ENCODE data around the gene HOXA1.

Gene HOXA1

GRCh38 chr7:27078616-27079233 is 17.1 kb downstream of the HOXA1 start:
- no peak for ATAC-seq
- TF ChIP-seq TCF4 (CRISPR knock-in tag; IDR thresholded peaks at IDR 0.05; ENCODE audit: borderline replicate concordance): no peak
- TF ChIP-seq TOX (CRISPR knock-in tag; IDR thresholded peaks at IDR 0.05; ENCODE audit: borderline replicate concordance): no peak
- no peak for TF ChIP-seq ZFP3 (CRISPR knock-in tag; IDR thresholded peaks at IDR 0.05)
- TF ChIP-seq POU6F1 (CRISPR knock-in tag; IDR thresholded peaks at IDR 0.05; ENCODE audit: borderline replicate concordance, low read depth): no peak
- TF ChIP-seq, protein P1, sequence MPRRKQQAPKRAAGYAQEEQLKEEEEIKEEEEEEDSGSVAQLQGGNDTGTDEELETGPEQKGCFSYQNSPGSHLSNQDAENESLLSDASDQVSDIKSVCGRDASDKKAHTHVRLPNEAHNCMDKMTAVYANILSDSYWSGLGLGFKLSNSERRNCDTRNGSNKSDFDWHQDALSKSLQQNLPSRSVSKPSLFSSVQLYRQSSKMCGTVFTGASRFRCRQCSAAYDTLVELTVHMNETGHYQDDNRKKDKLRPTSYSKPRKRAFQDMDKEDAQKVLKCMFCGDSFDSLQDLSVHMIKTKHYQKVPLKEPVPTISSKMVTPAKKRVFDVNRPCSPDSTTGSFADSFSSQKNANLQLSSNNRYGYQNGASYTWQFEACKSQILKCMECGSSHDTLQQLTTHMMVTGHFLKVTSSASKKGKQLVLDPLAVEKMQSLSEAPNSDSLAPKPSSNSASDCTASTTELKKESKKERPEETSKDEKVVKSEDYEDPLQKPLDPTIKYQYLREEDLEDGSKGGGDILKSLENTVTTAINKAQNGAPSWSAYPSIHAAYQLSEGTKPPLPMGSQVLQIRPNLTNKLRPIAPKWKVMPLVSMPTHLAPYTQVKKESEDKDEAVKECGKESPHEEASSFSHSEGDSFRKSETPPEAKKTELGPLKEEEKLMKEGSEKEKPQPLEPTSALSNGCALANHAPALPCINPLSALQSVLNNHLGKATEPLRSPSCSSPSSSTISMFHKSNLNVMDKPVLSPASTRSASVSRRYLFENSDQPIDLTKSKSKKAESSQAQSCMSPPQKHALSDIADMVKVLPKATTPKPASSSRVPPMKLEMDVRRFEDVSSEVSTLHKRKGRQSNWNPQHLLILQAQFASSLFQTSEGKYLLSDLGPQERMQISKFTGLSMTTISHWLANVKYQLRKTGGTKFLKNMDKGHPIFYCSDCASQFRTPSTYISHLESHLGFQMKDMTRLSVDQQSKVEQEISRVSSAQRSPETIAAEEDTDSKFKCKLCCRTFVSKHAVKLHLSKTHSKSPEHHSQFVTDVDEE (CRISPR knock-in tag; IDR thresholded peaks at IDR 0.05): no peak
- TF ChIP-seq, protein P2, sequence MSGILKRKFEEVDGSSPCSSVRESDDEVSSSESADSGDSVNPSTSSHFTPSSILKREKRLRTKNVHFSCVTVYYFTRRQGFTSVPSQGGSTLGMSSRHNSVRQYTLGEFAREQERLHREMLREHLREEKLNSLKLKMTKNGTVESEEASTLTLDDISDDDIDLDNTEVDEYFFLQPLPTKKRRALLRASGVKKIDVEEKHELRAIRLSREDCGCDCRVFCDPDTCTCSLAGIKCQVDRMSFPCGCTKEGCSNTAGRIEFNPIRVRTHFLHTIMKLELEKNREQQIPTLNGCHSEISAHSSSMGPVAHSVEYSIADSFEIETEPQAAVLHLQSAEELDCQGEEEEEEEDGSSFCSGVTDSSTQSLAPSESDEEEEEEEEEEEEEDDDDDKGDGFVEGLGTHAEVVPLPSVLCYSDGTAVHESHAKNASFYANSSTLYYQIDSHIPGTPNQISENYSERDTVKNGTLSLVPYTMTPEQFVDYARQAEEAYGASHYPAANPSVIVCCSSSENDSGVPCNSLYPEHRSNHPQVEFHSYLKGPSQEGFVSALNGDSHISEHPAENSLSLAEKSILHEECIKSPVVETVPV (CRISPR knock-in tag; IDR thresholded peaks at IDR 0.05): no peak
- TF ChIP-seq ISL1 (CRISPR knock-in tag; IDR thresholded peaks at IDR 0.05): no peak
- no peak for TF ChIP-seq ZNF70 (CRISPR knock-in tag; IDR thresholded peaks at IDR 0.05)
- TF ChIP-seq CSDC2 (CRISPR knock-in tag; IDR thresholded peaks at IDR 0.05): no peak
- TF ChIP-seq, protein P3, sequence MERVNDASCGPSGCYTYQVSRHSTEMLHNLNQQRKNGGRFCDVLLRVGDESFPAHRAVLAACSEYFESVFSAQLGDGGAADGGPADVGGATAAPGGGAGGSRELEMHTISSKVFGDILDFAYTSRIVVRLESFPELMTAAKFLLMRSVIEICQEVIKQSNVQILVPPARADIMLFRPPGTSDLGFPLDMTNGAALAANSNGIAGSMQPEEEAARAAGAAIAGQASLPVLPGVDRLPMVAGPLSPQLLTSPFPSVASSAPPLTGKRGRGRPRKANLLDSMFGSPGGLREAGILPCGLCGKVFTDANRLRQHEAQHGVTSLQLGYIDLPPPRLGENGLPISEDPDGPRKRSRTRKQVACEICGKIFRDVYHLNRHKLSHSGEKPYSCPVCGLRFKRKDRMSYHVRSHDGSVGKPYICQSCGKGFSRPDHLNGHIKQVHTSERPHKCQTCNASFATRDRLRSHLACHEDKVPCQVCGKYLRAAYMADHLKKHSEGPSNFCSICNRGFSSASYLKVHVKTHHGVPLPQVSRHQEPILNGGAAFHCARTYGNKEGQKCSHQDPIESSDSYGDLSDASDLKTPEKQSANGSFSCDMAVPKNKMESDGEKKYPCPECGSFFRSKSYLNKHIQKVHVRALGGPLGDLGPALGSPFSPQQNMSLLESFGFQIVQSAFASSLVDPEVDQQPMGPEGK (CRISPR knock-in tag; IDR thresholded peaks at IDR 0.05; ENCODE audit: borderline replicate concordance): no peak

GRCh38 chr7:27073076-27073475 is 22.7 kb downstream of the HOXA1 start:
- no peak for ATAC-seq
- no peak for TF ChIP-seq OSR1 (CRISPR knock-in tag; IDR thresholded peaks at IDR 0.05)
- TF ChIP-seq ZNF565 (CRISPR knock-in tag; conservative IDR thresholded peaks at IDR 0.05; ENCODE audit: low read depth): no peak
- TF ChIP-seq ZNF70 (CRISPR knock-in tag; IDR thresholded peaks at IDR 0.05): no peak
- no peak for TF ChIP-seq PPARA (CRISPR knock-in tag; IDR thresholded peaks at IDR 0.05; ENCODE audit: borderline replicate concordance)
- no peak for TF ChIP-seq ISL1 (CRISPR knock-in tag; IDR thresholded peaks at IDR 0.05)
- TF ChIP-seq ARNTL (CRISPR knock-in tag; IDR thresholded peaks at IDR 0.05; ENCODE audit: borderline replicate concordance, low read depth): no peak
- no peak for TF ChIP-seq BACH2 (CRISPR knock-in tag; IDR thresholded peaks at IDR 0.05; ENCODE audit: borderline replicate concordance)
- no peak for TF ChIP-seq GLIS3 (CRISPR knock-in tag; IDR thresholded peaks at IDR 0.05)
- no peak for TF ChIP-seq TCF4 (CRISPR knock-in tag; IDR thresholded peaks at IDR 0.05; ENCODE audit: borderline replicate concordance)
- TF ChIP-seq ZC3H10 (CRISPR knock-in tag; IDR thresholded peaks at IDR 0.05): no peak
- TF ChIP-seq RARB (CRISPR knock-in tag; IDR thresholded peaks at IDR 0.05): no peak
- TF ChIP-seq, protein P2 (CRISPR knock-in tag; IDR thresholded peaks at IDR 0.05): no peak
- TF ChIP-seq SNAI2 (CRISPR knock-in tag; IDR thresholded peaks at IDR 0.05): no peak
- no peak for TF ChIP-seq TOX (CRISPR knock-in tag; IDR thresholded peaks at IDR 0.05; ENCODE audit: borderline replicate concordance)
- no peak for TF ChIP-seq ZFP30 (CRISPR knock-in tag; IDR thresholded peaks at IDR 0.05)
- TF ChIP-seq ZNF8 (CRISPR knock-in tag; IDR thresholded peaks at IDR 0.05): no peak
- TF ChIP-seq ZFP3 (CRISPR knock-in tag; IDR thresholded peaks at IDR 0.05): no peak
- TF ChIP-seq POU6F1 (CRISPR knock-in tag; IDR thresholded peaks at IDR 0.05; ENCODE audit: borderline replicate concordance, low read depth): no peak
- no peak for TF ChIP-seq CSDC2 (CRISPR knock-in tag; IDR thresholded peaks at IDR 0.05)
